H9 (cell line): ENCODE results near the gene ALX4. TPM values are rescaled to one million over a fixed set of nuclear protein-coding genes. Genes with fewer than 3 reads are reported as not detected.

ENCODE experiments used
- DNase-seq: peaks from one replicate; pipeline ENCODE4 v3.0.0-alpha.2; 2017
- H2AFZ ChIP-seq: one replicate; pipeline ENCODE4 v1.6.1; 2013; ENCODE audit warnings: mild to moderate bottlenecking, low read length, control low read depth, moderate library complexity
- H2AK5ac ChIP-seq: 2 replicates; pipeline ENCODE4 v1.6.1; 2013; ENCODE audit warnings: low read length, control low read depth, mixed read lengths; ENCODE audit not compliant: insufficient read length
- H2BK120ac ChIP-seq: one replicate; pipeline ENCODE4 v1.6.1; 2013; ENCODE audit warnings: low read depth, mild to moderate bottlenecking, low read length, control low read depth, inconsistent platforms; ENCODE audit not compliant: poor library complexity, severe bottlenecking
- H2BK12ac ChIP-seq: 2 replicates; pipeline ENCODE4 v1.6.1; 2013; ENCODE audit warnings: low read length, control low read depth, mixed read lengths, low read depth; ENCODE audit not compliant: insufficient read length
- H2BK15ac ChIP-seq: 2 replicates; pipeline ENCODE4 v1.6.1; 2013; ENCODE audit warnings: low read depth, low read length, control low read depth
- H2BK20ac ChIP-seq: one replicate; pipeline ENCODE4 v1.6.1; 2013; ENCODE audit warnings: low read depth, mild to moderate bottlenecking, low read length, control low read depth, inconsistent platforms; ENCODE audit not compliant: poor library complexity, severe bottlenecking
- H2BK5ac ChIP-seq: 2 replicates; pipeline ENCODE4 v1.6.1; 2013; ENCODE audit warnings: low read length, control low read depth, mixed read lengths; ENCODE audit not compliant: insufficient read length
- H3K14ac ChIP-seq: 2 replicates; pipeline ENCODE4 v1.6.1; 2013; ENCODE audit warnings: low read length, control low read depth; ENCODE audit not compliant: insufficient read depth
- H3K18ac ChIP-seq: 2 replicates; pipeline ENCODE4 v1.6.1; 2013; ENCODE audit warnings: low read depth, mild to moderate bottlenecking, mixed read lengths, low read length, control low read depth; ENCODE audit not compliant: insufficient read length
- H3K23ac ChIP-seq: 2 replicates; pipeline ENCODE4 v1.6.1; 2013; ENCODE audit warnings: low read length, control low read depth, mixed read lengths, low read depth; ENCODE audit not compliant: insufficient read length
- H3K23me2 ChIP-seq: 2 replicates; pipeline ENCODE4 v1.6.1; 2013; ENCODE audit warnings: low read depth, mild to moderate bottlenecking, mixed read lengths, low read length, control low read depth; ENCODE audit not compliant: insufficient read length, poor library complexity, severe bottlenecking
- H3K27ac ChIP-seq: 2 replicates; pipeline ENCODE4 v1.5.1; 2013; ENCODE audit warnings: low read length, control low read depth, mixed read lengths, low read depth; ENCODE audit not compliant: insufficient read length
- H3K27me3 ChIP-seq: 2 replicates; pipeline ENCODE4 v1.6.1; 2013; ENCODE audit warnings: low read length, control low read depth, inconsistent platforms; ENCODE audit not compliant: insufficient read depth
- H3K4ac ChIP-seq: 2 replicates; pipeline ENCODE4 v1.6.1; 2013; ENCODE audit warnings: low read depth, mild to moderate bottlenecking, control low read depth, inconsistent platforms, low read length, moderate library complexity
- H3K4me1 ChIP-seq: 2 replicates; pipeline ENCODE4 v1.6.1; 2013; ENCODE audit warnings: low read length, control low read depth, inconsistent platforms; ENCODE audit not compliant: insufficient read depth
- H3K4me2 ChIP-seq: 2 replicates; pipeline ENCODE4 v1.6.1; 2013; ENCODE audit warnings: low read length, control low read depth, mixed read lengths; ENCODE audit not compliant: insufficient read length, insufficient read depth
- H3K56ac ChIP-seq: 2 replicates; pipeline ENCODE4 v1.6.1; 2013; ENCODE audit warnings: low read depth, mild to moderate bottlenecking, mixed read lengths, low read length, control low read depth; ENCODE audit not compliant: insufficient read length
- H3K79me1 ChIP-seq: 2 replicates; pipeline ENCODE4 v1.6.1; 2013; ENCODE audit warnings: low read depth, mild to moderate bottlenecking, moderate library complexity, low read length, control low read depth, inconsistent platforms; ENCODE audit not compliant: insufficient read depth, poor library complexity, severe bottlenecking
- H3K79me2 ChIP-seq: 2 replicates; pipeline ENCODE4 v1.6.1; 2013; ENCODE audit warnings: low read length, control low read depth, inconsistent platforms; ENCODE audit not compliant: insufficient read depth
- H3K9ac ChIP-seq: 2 replicates; pipeline ENCODE4 v1.6.1; 2013; ENCODE audit warnings: low read length, control low read depth, mixed read lengths; ENCODE audit not compliant: insufficient read length; ENCODE audit errors: extremely low read depth
- H3K9me3 ChIP-seq: one replicate; pipeline ENCODE4 v1.6.1; 2013; ENCODE audit warnings: low read depth, low read length, inconsistent platforms; ENCODE audit not compliant: control insufficient read depth
- H3T11ph ChIP-seq: one replicate; pipeline ENCODE4 v1.6.1; 2013; ENCODE audit warnings: mild to moderate bottlenecking, low read length, control low read depth, inconsistent platforms
- H4K20me1 ChIP-seq: one replicate; pipeline ENCODE4 v1.6.1; 2013; ENCODE audit not compliant: control insufficient read depth, insufficient read length, insufficient read depth
- H4K5ac ChIP-seq: 2 replicates; pipeline ENCODE4 v1.6.1; 2013; ENCODE audit warnings: low read depth, mild to moderate bottlenecking, mixed read lengths, low read length, control low read depth; ENCODE audit not compliant: insufficient read length
- H4K8ac ChIP-seq: replicated peaks from 2 replicates; pipeline ENCODE4 v1.6.1; 2013; ENCODE audit warnings: low read length, control low read depth, mixed read lengths, low read depth; ENCODE audit not compliant: insufficient read length
- H4K91ac ChIP-seq: 2 replicates; pipeline ENCODE4 v1.6.1; 2013; ENCODE audit warnings: low read depth, mild to moderate bottlenecking, moderate library complexity, mixed read lengths, low read length, control low read depth; ENCODE audit not compliant: insufficient read length
- H3K27ac Mint-ChIP-seq, 3 experiments: 2 replicates in 2 of 3; 3 replicates in 1 of 3; pipeline ENCODE4 v1.8.0; 2020 to 2021; ENCODE audit warnings: mixed read lengths in 3 of 3, mild to moderate bottlenecking in 1 of 3, moderate library complexity in 1 of 3
- H3K27me3 Mint-ChIP-seq: 2 replicates; pipeline ENCODE4 v1.8.0; 2021; ENCODE audit warnings: low read depth, mild to moderate bottlenecking, moderate library complexity, mixed read lengths
- H3K36me3 Mint-ChIP-seq, 3 experiments: 2 replicates in 2 of 3; 3 replicates in 1 of 3; pipeline ENCODE4 v1.8.0; 2020 to 2021; ENCODE audit warnings: low read depth in 3 of 3, mixed read lengths in 3 of 3; ENCODE audit not compliant: insufficient read depth in 1 of 3
- H3K4me1 Mint-ChIP-seq, 2 experiments: 2 replicates each; pipeline ENCODE4 v1.8.0; 2020; ENCODE audit warnings: mixed read lengths in 2 of 2
- H3K4me3 Mint-ChIP-seq, 2 experiments: 2 replicates in 1 of 2; 3 replicates in 1 of 2; pipeline ENCODE4 v1.8.0; 2020 to 2021; ENCODE audit warnings: mild to moderate bottlenecking in 2 of 2, mixed read lengths in 2 of 2, moderate library complexity in 1 of 2
- H3K9me3 Mint-ChIP-seq, 2 experiments: 2 replicates in 1 of 2; 3 replicates in 1 of 2; pipeline ENCODE4 v1.8.0; 2020; ENCODE audit warnings: mild to moderate bottlenecking in 2 of 2, mixed read lengths in 2 of 2, moderate library complexity in 1 of 2
- WGBS: extraction: QIAGEN DNeasy Blood & Tissue Kit; methylation state at CpG from one replicate; pipeline ENCODE4 v1.1.7; 2013; ENCODE audit warnings: missing lambda C conversion rate, low lambda C conversion rate, mixed read lengths; ENCODE audit not compliant: insufficient read length; ENCODE audit errors: extremely low coverage; 5-methylcytosine and 5-hydroxymethylcytosine counted together
- total RNA-seq: library from RNA; stranded (reverse); gene quantifications from 2 replicates; pipeline ENCODE4 v1.2.1, GENCODE V29; 2021
- TF ChIP-seq, protein P1 (sequence below): fragments of 200-600 bp; sonication (generic); conservative IDR thresholded peaks from 3 replicates; pipeline ENCODE4 v1.8.0; 2021; ENCODE audit warnings: antibody characterized with exemption, mild to moderate bottlenecking

The ALX4 gene
- total RNA-seq, 1 experiment from 2014 or later, result not detected

DNA sequence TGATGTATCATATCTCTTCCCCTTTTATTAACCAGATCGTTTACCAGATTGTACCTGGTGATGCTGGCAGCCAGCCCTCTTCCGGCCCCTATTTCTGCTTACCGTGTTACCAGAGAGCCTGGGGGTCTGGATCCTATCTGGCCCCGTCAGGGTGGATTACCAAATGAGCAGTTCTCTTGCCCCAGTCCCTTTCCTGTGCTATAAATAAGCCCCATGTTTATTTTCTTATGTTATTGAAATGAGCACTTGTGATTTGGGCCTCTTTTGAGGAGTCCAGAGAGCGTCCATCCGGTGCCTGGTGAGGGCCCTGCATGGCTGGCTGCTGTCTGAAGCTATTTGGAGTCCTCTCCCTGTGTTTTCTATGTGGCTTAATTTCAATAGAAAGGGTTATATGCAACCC, 59.5 kb downstream of the ALX4 start:
- peaks cover 2 to 7% of the 10 kb centered on the region in 2 experiments; a peak in 3 of 4 replicates for H3K4me1 Mint-ChIP-seq
- H4K8ac ChIP-seq, result no peak overlapping the region
- H3K56ac ChIP-seq, result no peak overlapping the region
- no peak overlapping the region for H4K5ac ChIP-seq
- H3K27me3 ChIP-seq, result no peaks in the 10 kb centered on the region
- H3K27ac Mint-ChIP-seq, result no peak overlapping the region
- H2BK20ac ChIP-seq, result no peak overlapping the region
- no peak overlapping the region for H3K4me2 ChIP-seq
- no peak overlapping the region for H3K9ac ChIP-seq
- H2AFZ ChIP-seq, result no peak overlapping the region
- peaks cover 19 to 22% of the 10 kb centered on the region in 2 experiments for H3K9me3 Mint-ChIP-seq
- no peaks in the 10 kb centered on the region for H3K4me1 ChIP-seq
- H4K91ac ChIP-seq, result no peak overlapping the region
- H2BK15ac ChIP-seq, result no peak overlapping the region
- H3K79me2 ChIP-seq, result no peaks in the 10 kb centered on the region
- no CpG with 5 or more reads among the region's 6 CpGs for WGBS
- H2AK5ac ChIP-seq, result no peak overlapping the region
- H3K36me3 Mint-ChIP-seq, result peaks cover 20 to 31% (median 31%) of the 10 kb centered on the region in 3 experiments
- H3T11ph ChIP-seq, result no peak overlapping the region
- no peak overlapping the region for H3K18ac ChIP-seq
- TF ChIP-seq, protein P1, sequence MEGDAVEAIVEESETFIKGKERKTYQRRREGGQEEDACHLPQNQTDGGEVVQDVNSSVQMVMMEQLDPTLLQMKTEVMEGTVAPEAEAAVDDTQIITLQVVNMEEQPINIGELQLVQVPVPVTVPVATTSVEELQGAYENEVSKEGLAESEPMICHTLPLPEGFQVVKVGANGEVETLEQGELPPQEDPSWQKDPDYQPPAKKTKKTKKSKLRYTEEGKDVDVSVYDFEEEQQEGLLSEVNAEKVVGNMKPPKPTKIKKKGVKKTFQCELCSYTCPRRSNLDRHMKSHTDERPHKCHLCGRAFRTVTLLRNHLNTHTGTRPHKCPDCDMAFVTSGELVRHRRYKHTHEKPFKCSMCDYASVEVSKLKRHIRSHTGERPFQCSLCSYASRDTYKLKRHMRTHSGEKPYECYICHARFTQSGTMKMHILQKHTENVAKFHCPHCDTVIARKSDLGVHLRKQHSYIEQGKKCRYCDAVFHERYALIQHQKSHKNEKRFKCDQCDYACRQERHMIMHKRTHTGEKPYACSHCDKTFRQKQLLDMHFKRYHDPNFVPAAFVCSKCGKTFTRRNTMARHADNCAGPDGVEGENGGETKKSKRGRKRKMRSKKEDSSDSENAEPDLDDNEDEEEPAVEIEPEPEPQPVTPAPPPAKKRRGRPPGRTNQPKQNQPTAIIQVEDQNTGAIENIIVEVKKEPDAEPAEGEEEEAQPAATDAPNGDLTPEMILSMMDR, result no peak
- H3K79me1 ChIP-seq, result no peaks in the 10 kb centered on the region
- no peaks in the 10 kb centered on the region for H3K9me3 ChIP-seq
- H3K27me3 Mint-ChIP-seq, result no peaks in the 10 kb centered on the region
- H3K4ac ChIP-seq, result no peak overlapping the region
- no peaks in the 10 kb centered on the region for H4K20me1 ChIP-seq
- DNase-seq, result no peak
- no peak overlapping the region for H3K23ac ChIP-seq
- H2BK120ac ChIP-seq, result no peak overlapping the region
- H2BK5ac ChIP-seq, result no peak overlapping the region
- no peak overlapping the region for H3K14ac ChIP-seq
- no peaks in the 10 kb centered on the region for H3K23me2 ChIP-seq
- H3K4me3 Mint-ChIP-seq, result no peak overlapping the region
- H2BK12ac ChIP-seq, result no peak overlapping the region
- no peak overlapping the region for H3K27ac ChIP-seq
